Peyer's patch (tissue), 4 donors: ENCODE data around the gene LIMS2.

ENCODE experiments used
- POLR2A ChIP-seq, 2 donors: fragments of 450-650 bp; IDR thresholded peaks; one replicate each; pipeline ENCODE4 v1.5.1; 2017; ENCODE audit warnings: antibody characterized with exemption in 2 of 2, mild to moderate bottlenecking in 2 of 2, moderate library complexity in 2 of 2
- TF ChIP-seq, protein P1 (sequence below), 6 experiments: fragments of 450-650 bp in 4 of 6; fragments of 200-600 bp in 2 of 6; sonication (generic) in 1 of 6; IDR thresholded peaks; one replicate each; pipeline ENCODE4 v1.5.1; 2017 to 2019; ENCODE audit warnings: antibody characterized with exemption in 6 of 6, mild to moderate bottlenecking in 3 of 6, moderate library complexity in 1 of 6

DNA sequence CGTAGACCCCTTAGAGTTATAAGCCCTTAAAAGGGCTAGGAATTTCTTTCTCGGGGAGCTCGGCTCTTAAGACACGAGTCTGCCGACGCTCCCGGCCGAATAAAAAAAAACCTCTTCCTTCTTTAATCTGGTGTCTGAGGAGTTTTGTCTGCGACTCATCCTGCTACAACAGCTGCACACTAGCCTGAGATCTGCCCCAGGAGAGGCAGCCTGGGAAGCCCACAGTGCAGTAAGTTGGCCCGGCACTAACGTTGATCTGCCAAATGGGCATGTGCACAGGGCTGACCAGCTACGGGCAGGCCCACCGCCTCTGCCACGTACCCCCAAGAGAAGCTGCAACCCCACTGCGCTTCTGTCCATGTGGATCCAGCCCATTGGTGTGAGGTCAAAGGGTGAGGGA, 8.4 kb upstream of the LIMS2 start:
- TF ChIP-seq, protein P1, sequence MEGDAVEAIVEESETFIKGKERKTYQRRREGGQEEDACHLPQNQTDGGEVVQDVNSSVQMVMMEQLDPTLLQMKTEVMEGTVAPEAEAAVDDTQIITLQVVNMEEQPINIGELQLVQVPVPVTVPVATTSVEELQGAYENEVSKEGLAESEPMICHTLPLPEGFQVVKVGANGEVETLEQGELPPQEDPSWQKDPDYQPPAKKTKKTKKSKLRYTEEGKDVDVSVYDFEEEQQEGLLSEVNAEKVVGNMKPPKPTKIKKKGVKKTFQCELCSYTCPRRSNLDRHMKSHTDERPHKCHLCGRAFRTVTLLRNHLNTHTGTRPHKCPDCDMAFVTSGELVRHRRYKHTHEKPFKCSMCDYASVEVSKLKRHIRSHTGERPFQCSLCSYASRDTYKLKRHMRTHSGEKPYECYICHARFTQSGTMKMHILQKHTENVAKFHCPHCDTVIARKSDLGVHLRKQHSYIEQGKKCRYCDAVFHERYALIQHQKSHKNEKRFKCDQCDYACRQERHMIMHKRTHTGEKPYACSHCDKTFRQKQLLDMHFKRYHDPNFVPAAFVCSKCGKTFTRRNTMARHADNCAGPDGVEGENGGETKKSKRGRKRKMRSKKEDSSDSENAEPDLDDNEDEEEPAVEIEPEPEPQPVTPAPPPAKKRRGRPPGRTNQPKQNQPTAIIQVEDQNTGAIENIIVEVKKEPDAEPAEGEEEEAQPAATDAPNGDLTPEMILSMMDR (IDR thresholded peaks at IDR 0.05), result no peak
- no peak for TF ChIP-seq POLR2A (IDR thresholded peaks at IDR 0.05)
